ENCODE measurements around the gene ZNF709.
A peak's percentile ranks its signal among the peaks of the same experiment; 100 is the strongest.
"Not testable (repeated sequence)": the region's sequence is repeated elsewhere in the genome, so short reads cannot be mapped to it uniquely, and the experiment has no call there.

The ZNF709 gene

DNA sequence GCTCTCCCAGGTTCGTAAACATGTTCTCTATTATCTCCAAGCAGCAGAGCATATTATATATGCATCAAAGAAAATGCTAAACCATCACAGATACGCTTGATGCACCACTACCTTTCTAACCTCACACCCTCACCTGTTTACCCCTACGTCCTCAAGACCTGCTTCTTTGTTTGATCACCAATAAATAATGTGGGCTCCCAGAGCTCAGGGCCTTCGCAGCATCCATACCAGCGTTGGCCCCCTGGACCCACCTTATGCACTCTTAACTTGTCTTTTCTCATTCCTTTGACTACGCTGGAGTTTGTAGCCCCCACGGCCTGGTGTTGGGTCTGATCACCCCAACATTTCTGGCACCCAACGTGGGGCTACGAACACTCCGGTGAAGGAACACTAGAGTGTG lies 33.8 kb downstream of the ZNF709 start:
- DNase-seq = no peak

DNA sequence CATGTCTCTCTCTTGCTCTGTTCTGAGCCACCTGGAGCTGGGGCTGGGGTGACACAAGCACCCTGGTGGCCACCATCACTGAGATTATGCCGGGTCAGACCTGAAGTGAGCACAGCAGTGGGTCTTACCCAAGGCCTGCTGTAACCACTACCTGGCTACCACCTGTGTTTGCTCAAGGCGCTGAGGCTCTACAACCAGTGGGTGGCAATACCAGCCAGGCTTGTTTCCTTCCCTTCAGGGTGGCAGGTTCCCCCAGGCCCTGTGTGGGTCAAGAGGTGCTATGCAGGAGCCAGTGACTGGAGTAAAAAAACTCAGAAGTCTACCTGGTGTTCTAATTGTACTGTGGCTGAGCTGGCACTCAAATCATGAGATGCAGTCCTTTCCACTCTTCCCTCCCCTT lies 35.8 kb downstream of the ZNF709 start:
- no peak for DNase-seq

DNA sequence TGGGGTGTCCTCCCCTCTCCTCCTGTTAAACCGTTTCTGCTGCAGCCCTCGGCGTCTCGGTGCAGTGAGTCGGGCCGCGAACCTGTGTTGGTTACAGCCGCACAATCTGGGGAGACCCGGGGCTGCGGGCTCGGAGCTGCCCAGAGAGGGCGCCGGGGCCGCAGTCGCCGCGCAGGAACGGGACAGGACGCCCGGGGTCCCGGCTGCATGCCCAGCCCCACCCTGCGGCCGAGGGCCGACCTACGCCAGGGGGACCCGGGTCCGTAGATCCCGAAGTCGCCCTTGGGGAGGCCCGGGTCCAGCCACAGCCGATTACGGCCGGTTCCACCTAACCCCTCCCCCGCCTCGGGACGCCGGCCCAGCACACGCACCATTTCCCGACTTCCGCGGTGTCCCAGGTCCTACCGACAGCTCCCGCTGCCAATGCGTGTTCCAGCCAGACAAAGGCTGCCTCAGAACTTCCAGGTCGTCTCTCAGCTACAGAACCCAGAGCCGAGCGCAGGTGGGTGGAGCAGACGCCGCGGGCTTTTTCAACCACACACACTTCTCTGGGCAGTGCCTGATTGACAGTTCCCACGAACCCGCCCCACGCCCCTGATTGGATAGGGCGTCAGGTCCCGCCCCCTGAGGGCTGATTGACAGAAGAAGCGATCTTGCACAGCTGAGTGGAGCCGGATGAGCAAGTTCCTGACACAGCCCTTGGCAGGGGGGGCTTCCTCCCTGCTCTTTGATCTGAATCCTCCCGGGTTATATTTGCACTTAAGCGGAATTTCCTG lies 43.9 kb downstream of the ZNF709 start, which contains the start of gene ZNF443:
ZNF443 (minus strand) TSS at position 481 of the 776 bp plus-strand sequence; CDS start at position 374, 107 bp downstream.
- peak; percentile 94 for DNase-seq

DNA sequence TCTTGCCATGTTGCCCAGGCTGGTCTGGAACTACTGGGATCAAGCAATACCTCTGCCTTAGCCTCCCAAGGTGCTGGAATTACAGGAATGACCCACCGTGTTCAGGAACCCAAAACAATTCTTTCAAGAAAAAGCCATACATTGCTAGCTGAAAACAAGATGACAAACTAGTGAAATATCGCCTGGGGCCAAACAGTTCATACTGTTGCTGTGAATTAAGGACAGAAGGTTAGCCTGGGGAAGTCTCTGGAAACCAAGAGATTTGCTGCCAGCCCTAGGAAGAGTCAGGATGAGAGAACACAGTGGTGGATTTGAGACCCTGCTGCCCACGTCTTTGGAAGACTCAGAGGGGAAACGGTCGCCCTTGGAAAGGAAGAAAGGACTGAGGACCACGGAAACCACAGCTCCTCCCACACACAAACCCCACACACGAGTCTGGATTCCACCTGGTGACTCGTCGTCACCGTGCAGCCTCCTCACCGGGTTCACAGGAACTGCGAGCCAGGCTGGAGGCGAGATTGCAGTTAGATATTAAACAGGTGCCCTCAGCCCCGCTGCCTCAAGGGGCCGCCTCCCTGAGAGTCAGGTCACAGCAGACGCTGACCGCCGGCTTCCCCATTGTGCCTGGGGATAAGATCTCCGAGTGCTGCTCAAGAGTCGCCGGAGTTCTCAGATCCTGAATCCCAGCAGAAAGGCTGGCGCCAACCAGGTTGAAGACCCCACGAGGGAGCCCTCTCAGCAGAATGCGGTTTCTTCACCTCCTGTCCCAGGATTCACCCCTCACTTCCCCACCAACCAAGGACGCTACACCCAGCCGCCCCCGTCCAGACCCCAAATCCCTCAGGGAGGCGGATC lies 44.7 kb downstream of the ZNF709 start:
- DNase-seq = peak; percentile 23

DNA sequence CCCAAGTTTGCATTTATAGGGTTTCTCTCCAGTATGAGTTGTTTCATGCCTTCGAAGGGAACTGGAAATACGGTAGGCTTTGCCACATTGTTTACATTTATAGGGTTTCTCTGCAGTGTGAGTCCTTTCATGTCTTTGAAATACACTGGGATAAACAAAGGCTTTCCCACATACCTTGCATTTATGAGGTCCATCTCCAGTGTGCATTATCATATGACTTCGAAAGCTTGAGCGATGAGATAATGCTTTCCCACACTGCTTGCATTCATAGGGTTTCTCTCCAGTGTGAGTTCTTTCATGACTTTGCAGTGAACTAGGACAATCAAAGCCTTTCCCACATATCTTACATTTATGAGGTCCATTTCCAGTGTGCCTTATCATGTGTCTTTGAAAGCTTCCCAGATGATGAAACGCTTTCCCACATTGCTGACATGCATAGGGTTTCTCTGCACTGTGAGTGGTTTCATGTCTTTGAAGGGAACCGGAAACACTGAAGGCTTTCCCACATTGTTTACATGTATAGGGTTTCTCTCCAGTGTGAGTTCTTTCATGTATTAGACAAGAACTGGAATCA lies 53.8 kb downstream of the ZNF709 start:
- not testable (repeated sequence) for DNase-seq

DNA sequence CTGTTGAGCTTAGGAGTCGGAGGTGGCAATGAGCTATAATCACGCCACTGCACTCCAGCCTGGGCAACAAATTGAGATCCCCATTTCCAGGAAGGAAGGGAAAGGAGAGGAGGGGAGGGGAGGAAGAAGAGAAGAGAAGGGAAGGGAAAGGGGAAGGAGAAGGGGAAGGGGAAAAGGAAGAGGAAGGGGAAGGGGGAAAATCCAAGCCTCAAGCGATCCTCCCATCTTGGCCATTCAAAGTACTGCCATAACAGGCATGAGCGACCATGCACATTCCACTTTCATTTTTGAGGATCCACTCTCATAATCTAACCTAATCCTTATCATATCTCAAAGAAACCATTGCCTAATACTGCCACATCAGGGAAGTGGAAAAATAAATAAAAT lies 58.7 kb downstream of the ZNF709 start:
- no peak for DNase-seq

DNA sequence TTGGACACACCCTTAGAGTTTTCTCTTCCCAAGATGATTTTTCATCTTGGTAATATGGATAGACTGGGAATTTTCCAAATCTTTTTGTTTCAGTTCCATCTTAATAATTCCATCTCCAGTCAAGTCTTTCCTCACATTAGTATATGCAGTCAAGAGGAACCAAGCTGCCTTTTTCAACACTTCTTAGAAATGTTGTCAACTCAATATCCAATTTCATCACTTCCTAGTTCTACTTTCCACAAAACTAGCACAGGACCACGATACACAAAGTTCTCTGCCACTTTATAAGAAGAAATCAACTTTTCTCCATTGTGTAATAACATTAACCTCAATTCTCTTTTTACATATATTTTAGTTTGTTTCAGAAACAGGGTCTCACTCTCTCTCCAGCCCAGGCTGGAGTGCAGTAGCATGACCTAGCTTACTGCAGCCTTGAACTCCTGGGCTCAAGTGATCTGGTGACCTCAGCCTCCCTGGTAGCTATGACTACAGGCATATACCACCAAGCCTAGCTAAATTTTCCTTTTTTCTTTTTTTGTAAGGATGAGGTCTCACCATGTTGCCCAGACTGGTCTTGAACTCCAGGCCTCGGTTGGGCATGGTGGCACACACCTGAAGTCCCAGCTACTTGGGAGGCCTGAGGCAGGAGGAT lies 59.3 kb downstream of the ZNF709 start:
- no peak for DNase-seq

DNA sequence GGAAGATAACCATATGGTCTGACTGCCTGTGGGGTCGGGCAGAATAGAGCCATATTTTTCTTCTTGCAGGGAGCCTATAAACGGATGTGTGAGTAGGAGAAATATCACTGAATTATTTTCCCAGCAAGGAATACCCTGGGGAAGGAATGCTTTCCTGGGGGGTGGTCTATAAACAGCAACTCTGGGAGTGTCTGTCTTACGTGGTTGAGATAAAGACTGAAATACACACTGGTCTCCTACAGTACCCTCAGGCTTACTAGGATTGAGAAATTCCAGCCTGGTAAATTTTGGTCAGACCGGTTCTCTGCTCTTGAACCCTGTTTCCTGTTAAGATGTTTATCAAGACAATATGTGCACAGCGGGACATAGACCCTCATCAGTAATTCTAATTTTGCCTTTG lies 67.3 kb downstream of the ZNF709 start:
- not testable (repeated sequence) for DNase-seq

DNA sequence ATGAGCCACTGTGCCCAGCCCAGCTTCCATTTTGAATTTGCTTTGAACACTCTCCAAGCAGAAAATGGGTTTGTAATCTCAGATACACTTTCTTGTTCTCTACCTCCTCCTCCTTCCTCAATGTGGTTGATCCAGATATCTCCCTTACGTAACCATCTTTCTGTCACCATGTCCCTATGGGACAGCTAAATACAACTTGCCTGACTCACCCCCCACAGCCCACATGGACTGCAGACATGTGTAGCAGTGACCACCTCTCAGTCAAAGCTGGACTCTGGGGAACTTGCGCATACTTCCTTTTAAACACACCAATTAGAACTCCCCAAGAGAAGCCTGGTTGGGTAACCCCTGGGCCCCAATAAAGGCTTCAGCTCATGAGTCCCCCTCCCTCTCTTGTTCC lies 72.7 kb downstream of the ZNF709 start:
- no peak for DNase-seq

All from NCI-H226 (cell line).